ENCODE results near the gene THPO.

Gene THPO

DNA sequence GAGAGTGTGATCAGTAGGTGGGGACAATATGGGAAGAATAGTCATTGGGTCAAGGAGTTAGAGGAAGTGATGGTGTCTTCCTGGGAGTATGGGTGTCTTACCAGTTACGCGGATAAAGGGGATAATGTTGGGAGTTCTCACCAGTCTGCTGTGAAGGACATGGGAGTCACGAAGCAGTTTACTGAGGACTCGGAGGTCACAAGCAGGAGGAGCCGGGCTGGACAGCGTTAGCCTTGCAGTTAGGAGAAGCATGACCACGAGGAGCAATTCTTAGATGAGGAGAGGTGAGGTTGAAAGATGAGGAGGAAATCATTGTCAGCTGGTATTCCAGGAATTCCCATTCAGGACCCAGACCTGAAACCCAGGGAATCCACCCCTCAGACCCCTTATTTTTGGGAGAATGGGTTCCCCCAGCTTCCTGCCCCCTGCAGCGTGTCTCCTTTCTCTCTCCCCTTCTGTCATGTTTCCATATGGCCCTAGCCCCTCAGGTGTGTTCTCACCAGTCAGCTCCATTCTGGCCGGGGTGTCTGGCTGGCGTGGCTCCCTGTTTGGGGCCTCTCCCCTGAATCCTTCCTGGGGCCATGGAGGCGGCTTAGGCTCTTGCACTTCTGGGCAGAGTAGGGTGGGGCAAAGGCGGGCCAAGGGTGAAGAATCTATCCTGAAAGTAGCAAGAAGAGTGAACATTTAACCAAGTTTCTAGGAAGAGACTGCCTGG lies 2.1 kb downstream of the THPO start:
- Histone ChIP-seq H3K79me2 (no peaks in the 10 kb centered on the region), H3K36me3 (ENCODE audit: control insufficient read depth, insufficient read depth, low read length) (no peaks in the 10 kb centered on the region), H3K9ac (no peak overlapping the region), H3K27me3 (ENCODE audit: control insufficient read depth, insufficient read depth, low read length) (no peaks in the 10 kb centered on the region), H2AFZ (no peak overlapping the region), H3K4me2 (ENCODE audit: low read length) (no peak overlapping the region), H3K4me3 (ENCODE audit: low read depth, low read length) (no peak overlapping the region), H3K4me1 (peaks cover 6% of the 10 kb centered on the region), H3K9me3 (ENCODE audit: control insufficient read depth, low read length) (no peaks in the 10 kb centered on the region), H3K27ac (no peak overlapping the region)
- TF ChIP-seq CTCF (IDR thresholded peaks at IDR 0.05): no peak

GRCh38 chr3:184373422-184373821 lies 4.6 kb downstream of the THPO start:
- H3K79me2 ChIP-seq: no peaks in the 10 kb centered on the region
- H3K27ac ChIP-seq: no peak overlapping the region
- no peaks in the 10 kb centered on the region for H3K27me3 ChIP-seq (ENCODE audit: control insufficient read depth, insufficient read depth, low read length)
- no peak overlapping the region for H3K4me3 ChIP-seq (ENCODE audit: low read depth, low read length)
- no peak for TF ChIP-seq CTCF (IDR thresholded peaks at IDR 0.05)
- H3K4me1 ChIP-seq: peaks cover 6% of the 10 kb centered on the region
- no peak overlapping the region for H3K4me2 ChIP-seq (ENCODE audit: low read length)
- H3K9me3 ChIP-seq (ENCODE audit: control insufficient read depth, low read length): no peaks in the 10 kb centered on the region
- no peaks in the 10 kb centered on the region for H3K36me3 ChIP-seq (ENCODE audit: control insufficient read depth, insufficient read depth, low read length)
- no peak overlapping the region for H3K9ac ChIP-seq
- H2AFZ ChIP-seq: no peak overlapping the region

DNA sequence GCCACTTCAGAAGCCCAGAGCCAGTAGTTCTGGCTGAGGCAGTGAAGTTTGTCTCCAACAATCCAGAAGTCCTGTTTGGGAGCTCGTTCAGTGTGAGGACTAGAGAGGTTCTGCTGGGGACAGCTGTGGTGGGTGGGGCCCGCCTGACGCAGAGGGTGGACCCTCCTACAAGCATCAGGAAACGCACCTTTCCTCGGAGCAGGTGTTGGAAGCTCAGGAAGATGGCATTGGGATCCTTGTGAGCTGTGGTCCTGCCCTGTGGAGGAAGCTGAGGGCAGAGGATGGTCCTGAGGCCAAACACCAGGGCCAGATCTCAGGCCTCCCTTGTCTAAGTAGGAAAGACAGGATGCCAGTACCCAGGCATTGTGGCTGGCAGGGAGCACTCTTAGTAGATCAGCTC lies 5.1 kb downstream of the THPO start:
- no peaks in the 10 kb centered on the region for H3K9me3 ChIP-seq (ENCODE audit: control insufficient read depth, low read length)
- no peak for TF ChIP-seq CTCF (IDR thresholded peaks at IDR 0.05)
- H3K27ac ChIP-seq: no peak overlapping the region
- H3K4me2 ChIP-seq (ENCODE audit: low read length): no peak overlapping the region
- no peaks in the 10 kb centered on the region for H3K27me3 ChIP-seq (ENCODE audit: control insufficient read depth, insufficient read depth, low read length)
- no peaks in the 10 kb centered on the region for H3K79me2 ChIP-seq
- H3K9ac ChIP-seq: no peak overlapping the region
- no peak overlapping the region for H2AFZ ChIP-seq
- H3K4me1 ChIP-seq: peaks cover 6% of the 10 kb centered on the region
- no peaks in the 10 kb centered on the region for H3K36me3 ChIP-seq (ENCODE audit: control insufficient read depth, insufficient read depth, low read length)
- no peak overlapping the region for H3K4me3 ChIP-seq (ENCODE audit: low read depth, low read length)

DNA sequence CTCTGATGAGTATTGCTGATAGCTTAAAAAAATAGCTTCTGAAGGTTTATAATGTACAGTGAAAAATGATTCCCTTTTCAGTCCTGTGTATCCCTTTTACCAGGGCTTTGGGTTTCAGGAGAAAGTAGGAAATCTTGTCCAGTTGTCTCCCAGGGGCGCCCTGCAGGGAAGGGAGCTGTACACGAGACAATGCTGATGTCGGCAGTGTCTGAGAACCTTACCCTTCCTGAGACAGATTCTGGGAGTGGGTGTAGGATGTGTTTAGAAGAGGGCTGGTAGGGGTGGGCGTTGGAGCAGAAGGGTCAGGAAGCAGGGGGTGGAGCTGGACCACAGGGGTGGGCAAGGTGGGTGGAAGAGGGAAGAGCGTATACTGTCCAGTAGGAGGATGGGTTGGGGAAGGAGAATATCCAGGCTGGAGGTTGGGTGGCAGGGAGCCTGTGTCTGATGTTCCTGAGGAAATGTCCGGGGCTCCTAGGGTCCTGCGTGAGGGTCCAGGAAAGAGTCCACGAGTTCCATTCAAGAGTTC lies 5.6 kb downstream of the THPO start:
- TF ChIP-seq CTCF (IDR thresholded peaks at IDR 0.05): no peak
- Histone ChIP-seq H3K36me3 (ENCODE audit: control insufficient read depth, insufficient read depth, low read length) (no peaks in the 10 kb centered on the region), H3K9ac (no peak overlapping the region)

DNA sequence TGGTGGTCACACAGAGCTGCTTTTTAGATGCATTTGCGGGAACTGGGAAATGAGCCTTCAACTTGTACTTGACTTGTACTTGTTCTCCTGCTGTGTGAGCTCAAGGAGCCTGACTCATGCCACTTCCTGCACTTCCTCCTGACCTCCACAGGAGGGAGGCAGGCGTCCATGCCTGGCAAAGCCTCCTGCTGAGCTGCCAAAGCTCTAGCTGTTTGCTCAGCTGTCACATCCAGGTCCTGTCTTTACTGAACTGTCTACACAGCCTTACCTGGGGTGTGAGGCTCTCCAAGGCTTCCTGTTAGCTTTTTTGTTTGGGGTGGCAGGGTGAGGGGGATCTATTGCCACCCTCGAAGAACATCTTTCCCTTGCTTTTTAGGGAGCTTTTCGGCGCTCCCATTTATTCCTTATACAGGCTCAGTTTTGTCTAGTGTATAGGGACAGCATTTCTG lies 6.4 kb downstream of the THPO start:
- Histone ChIP-seq H3K36me3 (ENCODE audit: control insufficient read depth, insufficient read depth, low read length) (no peaks in the 10 kb centered on the region), H3K27ac (no peak overlapping the region), H3K9me3 (ENCODE audit: control insufficient read depth, low read length) (no peaks in the 10 kb centered on the region), H3K27me3 (ENCODE audit: control insufficient read depth, insufficient read depth, low read length) (no peaks in the 10 kb centered on the region), H2AFZ (no peak overlapping the region), H3K4me1 (peaks cover 6% of the 10 kb centered on the region), H3K4me3 (ENCODE audit: low read depth, low read length) (no peak overlapping the region), H3K79me2 (no peaks in the 10 kb centered on the region), H3K9ac (no peak overlapping the region), H3K4me2 (ENCODE audit: low read length) (no peak overlapping the region)
- TF ChIP-seq CTCF (IDR thresholded peaks at IDR 0.05): peak; percentile 96

More for the DNA sequence above, 5.6 kb downstream of the THPO start:
- H3K4me2 ChIP-seq (ENCODE audit: low read length): no peak overlapping the region
- no peaks in the 10 kb centered on the region for H3K9me3 ChIP-seq (ENCODE audit: control insufficient read depth, low read length)
- no peak overlapping the region for H3K4me3 ChIP-seq (ENCODE audit: low read depth, low read length)
- H3K4me1 ChIP-seq: peaks cover 6% of the 10 kb centered on the region
- H2AFZ ChIP-seq: no peak overlapping the region
- no peaks in the 10 kb centered on the region for H3K27me3 ChIP-seq (ENCODE audit: control insufficient read depth, insufficient read depth, low read length)
- H3K27ac ChIP-seq: no peak overlapping the region
- H3K79me2 ChIP-seq: no peaks in the 10 kb centered on the region
